H9 (cell line): ENCODE results near the gene PCID2. TPM values are rescaled to one million over a fixed set of nuclear protein-coding genes. Genes with fewer than 3 reads are reported as not detected.
A peak's percentile ranks its signal among the peaks of the same experiment; 100 is the strongest.

Source experiments
- DNase-seq: peaks from one replicate; pipeline ENCODE4 v3.0.0-alpha.2; 2017
- H2AFZ ChIP-seq: one replicate; pipeline ENCODE4 v1.6.1; 2013; ENCODE audit warnings: mild to moderate bottlenecking, low read length, control low read depth, moderate library complexity
- H2AK5ac ChIP-seq: 2 replicates; pipeline ENCODE4 v1.6.1; 2013; ENCODE audit warnings: low read length, control low read depth, mixed read lengths; ENCODE audit not compliant: insufficient read length
- H2BK120ac ChIP-seq: one replicate; pipeline ENCODE4 v1.6.1; 2013; ENCODE audit warnings: low read depth, mild to moderate bottlenecking, low read length, control low read depth, inconsistent platforms; ENCODE audit not compliant: poor library complexity, severe bottlenecking
- H2BK12ac ChIP-seq: 2 replicates; pipeline ENCODE4 v1.6.1; 2013; ENCODE audit warnings: low read length, control low read depth, mixed read lengths, low read depth; ENCODE audit not compliant: insufficient read length
- H2BK15ac ChIP-seq: 2 replicates; pipeline ENCODE4 v1.6.1; 2013; ENCODE audit warnings: low read depth, low read length, control low read depth
- H2BK20ac ChIP-seq: one replicate; pipeline ENCODE4 v1.6.1; 2013; ENCODE audit warnings: low read depth, mild to moderate bottlenecking, low read length, control low read depth, inconsistent platforms; ENCODE audit not compliant: poor library complexity, severe bottlenecking
- H2BK5ac ChIP-seq: 2 replicates; pipeline ENCODE4 v1.6.1; 2013; ENCODE audit warnings: low read length, control low read depth, mixed read lengths; ENCODE audit not compliant: insufficient read length
- H3K14ac ChIP-seq: 2 replicates; pipeline ENCODE4 v1.6.1; 2013; ENCODE audit warnings: low read length, control low read depth; ENCODE audit not compliant: insufficient read depth
- H3K18ac ChIP-seq: 2 replicates; pipeline ENCODE4 v1.6.1; 2013; ENCODE audit warnings: low read depth, mild to moderate bottlenecking, mixed read lengths, low read length, control low read depth; ENCODE audit not compliant: insufficient read length
- H3K23ac ChIP-seq: 2 replicates; pipeline ENCODE4 v1.6.1; 2013; ENCODE audit warnings: low read length, control low read depth, mixed read lengths, low read depth; ENCODE audit not compliant: insufficient read length
- H3K23me2 ChIP-seq: 2 replicates; pipeline ENCODE4 v1.6.1; 2013; ENCODE audit warnings: low read depth, mild to moderate bottlenecking, mixed read lengths, low read length, control low read depth; ENCODE audit not compliant: insufficient read length, poor library complexity, severe bottlenecking
- H3K27ac ChIP-seq: 2 replicates; pipeline ENCODE4 v1.5.1; 2013; ENCODE audit warnings: low read length, control low read depth, mixed read lengths, low read depth; ENCODE audit not compliant: insufficient read length
- H3K27me3 ChIP-seq: 2 replicates; pipeline ENCODE4 v1.6.1; 2013; ENCODE audit warnings: low read length, control low read depth, inconsistent platforms; ENCODE audit not compliant: insufficient read depth
- H3K4ac ChIP-seq: 2 replicates; pipeline ENCODE4 v1.6.1; 2013; ENCODE audit warnings: low read depth, mild to moderate bottlenecking, control low read depth, inconsistent platforms, low read length, moderate library complexity
- H3K4me1 ChIP-seq: 2 replicates; pipeline ENCODE4 v1.6.1; 2013; ENCODE audit warnings: low read length, control low read depth, inconsistent platforms; ENCODE audit not compliant: insufficient read depth
- H3K4me2 ChIP-seq: 2 replicates; pipeline ENCODE4 v1.6.1; 2013; ENCODE audit warnings: low read length, control low read depth, mixed read lengths; ENCODE audit not compliant: insufficient read length, insufficient read depth
- H3K56ac ChIP-seq: 2 replicates; pipeline ENCODE4 v1.6.1; 2013; ENCODE audit warnings: low read depth, mild to moderate bottlenecking, mixed read lengths, low read length, control low read depth; ENCODE audit not compliant: insufficient read length
- H3K79me1 ChIP-seq: 2 replicates; pipeline ENCODE4 v1.6.1; 2013; ENCODE audit warnings: low read depth, mild to moderate bottlenecking, moderate library complexity, low read length, control low read depth, inconsistent platforms; ENCODE audit not compliant: insufficient read depth, poor library complexity, severe bottlenecking
- H3K79me2 ChIP-seq: 2 replicates; pipeline ENCODE4 v1.6.1; 2013; ENCODE audit warnings: low read length, control low read depth, inconsistent platforms; ENCODE audit not compliant: insufficient read depth
- H3K9ac ChIP-seq: 2 replicates; pipeline ENCODE4 v1.6.1; 2013; ENCODE audit warnings: low read length, control low read depth, mixed read lengths; ENCODE audit not compliant: insufficient read length; ENCODE audit errors: extremely low read depth
- H3K9me3 ChIP-seq: one replicate; pipeline ENCODE4 v1.6.1; 2013; ENCODE audit warnings: low read depth, low read length, inconsistent platforms; ENCODE audit not compliant: control insufficient read depth
- H3T11ph ChIP-seq: one replicate; pipeline ENCODE4 v1.6.1; 2013; ENCODE audit warnings: mild to moderate bottlenecking, low read length, control low read depth, inconsistent platforms
- H4K20me1 ChIP-seq: one replicate; pipeline ENCODE4 v1.6.1; 2013; ENCODE audit not compliant: control insufficient read depth, insufficient read length, insufficient read depth
- H4K5ac ChIP-seq: 2 replicates; pipeline ENCODE4 v1.6.1; 2013; ENCODE audit warnings: low read depth, mild to moderate bottlenecking, mixed read lengths, low read length, control low read depth; ENCODE audit not compliant: insufficient read length
- H4K8ac ChIP-seq: replicated peaks from 2 replicates; pipeline ENCODE4 v1.6.1; 2013; ENCODE audit warnings: low read length, control low read depth, mixed read lengths, low read depth; ENCODE audit not compliant: insufficient read length
- H4K91ac ChIP-seq: 2 replicates; pipeline ENCODE4 v1.6.1; 2013; ENCODE audit warnings: low read depth, mild to moderate bottlenecking, moderate library complexity, mixed read lengths, low read length, control low read depth; ENCODE audit not compliant: insufficient read length
- H3K27ac Mint-ChIP-seq, 3 experiments: 2 replicates in 2 of 3; 3 replicates in 1 of 3; pipeline ENCODE4 v1.8.0; 2020 to 2021; ENCODE audit warnings: mixed read lengths in 3 of 3, mild to moderate bottlenecking in 1 of 3, moderate library complexity in 1 of 3
- H3K27me3 Mint-ChIP-seq: 2 replicates; pipeline ENCODE4 v1.8.0; 2021; ENCODE audit warnings: low read depth, mild to moderate bottlenecking, moderate library complexity, mixed read lengths
- H3K36me3 Mint-ChIP-seq, 3 experiments: 2 replicates in 2 of 3; 3 replicates in 1 of 3; pipeline ENCODE4 v1.8.0; 2020 to 2021; ENCODE audit warnings: low read depth in 3 of 3, mixed read lengths in 3 of 3; ENCODE audit not compliant: insufficient read depth in 1 of 3
- H3K4me1 Mint-ChIP-seq, 2 experiments: 2 replicates each; pipeline ENCODE4 v1.8.0; 2020; ENCODE audit warnings: mixed read lengths in 2 of 2
- H3K4me3 Mint-ChIP-seq, 2 experiments: 2 replicates in 1 of 2; 3 replicates in 1 of 2; pipeline ENCODE4 v1.8.0; 2020 to 2021; ENCODE audit warnings: mild to moderate bottlenecking in 2 of 2, mixed read lengths in 2 of 2, moderate library complexity in 1 of 2
- H3K9me3 Mint-ChIP-seq, 2 experiments: 2 replicates in 1 of 2; 3 replicates in 1 of 2; pipeline ENCODE4 v1.8.0; 2020; ENCODE audit warnings: mild to moderate bottlenecking in 2 of 2, mixed read lengths in 2 of 2, moderate library complexity in 1 of 2
- CTCF ChIP-seq: fragments of 200-600 bp; sonication (generic); conservative IDR thresholded peaks from 3 replicates; pipeline ENCODE4 v1.8.0; 2021; ENCODE audit warnings: antibody characterized with exemption, mild to moderate bottlenecking
- WGBS: extraction: QIAGEN DNeasy Blood & Tissue Kit; methylation state at CpG from one replicate; pipeline ENCODE4 v1.1.7; 2013; ENCODE audit warnings: missing lambda C conversion rate, low lambda C conversion rate, mixed read lengths; ENCODE audit not compliant: insufficient read length; ENCODE audit errors: extremely low coverage; 5-methylcytosine and 5-hydroxymethylcytosine counted together
- total RNA-seq: library from RNA; stranded (reverse); gene quantifications from 2 replicates; pipeline ENCODE4 v1.2.1, GENCODE V29; 2021

Gene PCID2
- total RNA-seq, 1 experiment from 2014 or later = 66.0 TPM

DNA sequence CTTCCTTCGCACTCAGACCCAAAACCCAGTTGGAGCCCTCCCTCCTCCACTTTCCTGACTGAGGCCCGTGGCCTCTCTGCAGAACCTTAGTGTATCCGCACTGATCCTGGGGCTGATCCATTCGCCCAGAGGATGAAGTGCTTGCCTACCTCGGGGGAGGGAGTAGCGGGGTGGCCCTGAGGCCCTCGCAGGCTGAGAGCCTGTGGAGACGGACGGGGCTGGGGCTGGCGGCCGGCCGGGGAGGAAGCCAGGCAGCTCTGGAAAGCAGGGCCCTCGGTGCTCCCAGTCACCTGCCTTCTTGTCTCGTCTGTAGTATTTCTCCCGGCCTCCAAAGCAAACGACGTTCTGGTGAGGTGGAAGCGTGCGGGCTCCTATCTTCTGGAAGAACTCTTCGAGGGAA lies 48.8 kb downstream of the PCID2 start:
- no peak overlapping the region for H2BK5ac ChIP-seq
- no peak overlapping the region for H3K4ac ChIP-seq
- no peak overlapping the region for H4K91ac ChIP-seq
- TF ChIP-seq CTCF = no peak
- no peak overlapping the region for H3K4me2 ChIP-seq
- no peak overlapping the region for H3T11ph ChIP-seq
- no peaks in the 10 kb centered on the region for H3K79me1 ChIP-seq
- H3K4me1 Mint-ChIP-seq = peaks cover 37 to 41% of the 10 kb centered on the region in 2 experiments
- H2AFZ ChIP-seq = no peak overlapping the region
- no peaks in the 10 kb centered on the region for H4K20me1 ChIP-seq
- no peaks in the 10 kb centered on the region; the same call in 1 of the 2 replicates for H3K4me1 ChIP-seq
- H3K4me3 Mint-ChIP-seq = no peak overlapping the region
- no peak overlapping the region for H3K9ac ChIP-seq
- H3K27me3 ChIP-seq = no peaks in the 10 kb centered on the region
- WGBS = no CpG with 5 or more reads among the region's 20 CpGs
- no peak overlapping the region for H4K5ac ChIP-seq
- no peak overlapping the region for H2BK20ac ChIP-seq
- H3K79me2 ChIP-seq = no peaks in the 10 kb centered on the region
- peak; percentile 31 for DNase-seq
- peaks cover 29% of the 10 kb centered on the region for H3K27me3 Mint-ChIP-seq
- H3K56ac ChIP-seq = no peak overlapping the region
- no peak overlapping the region for H4K8ac ChIP-seq
- no peak overlapping the region for H2BK15ac ChIP-seq
- no peak overlapping the region for H3K23ac ChIP-seq
- H2AK5ac ChIP-seq = no peak overlapping the region
- H3K18ac ChIP-seq = no peak overlapping the region
- H3K27ac Mint-ChIP-seq = no peak overlapping the region
- peaks cover 0 to 4% of the 10 kb centered on the region in 2 experiments; a peak in 2 of 5 replicates for H3K9me3 Mint-ChIP-seq
- no peak overlapping the region for H2BK12ac ChIP-seq
- no peaks in the 10 kb centered on the region for H3K23me2 ChIP-seq
- no peak overlapping the region for H2BK120ac ChIP-seq
- H3K36me3 Mint-ChIP-seq = peaks cover 0 to 4% (median 0%) of the 10 kb centered on the region in 3 experiments; a peak in 1 of 7 replicates
- H3K14ac ChIP-seq = no peak overlapping the region
- no peak overlapping the region for H3K27ac ChIP-seq
- H3K9me3 ChIP-seq = no peaks in the 10 kb centered on the region
